NCI-H69 (cell line): ENCODE results near the gene STX8.

ENCODE experiments used
- DNase-seq: peaks from one replicate; lab custom pipeline; 2025; lab: John Stamatoyannopoulos, UW

The STX8 gene

DNA sequence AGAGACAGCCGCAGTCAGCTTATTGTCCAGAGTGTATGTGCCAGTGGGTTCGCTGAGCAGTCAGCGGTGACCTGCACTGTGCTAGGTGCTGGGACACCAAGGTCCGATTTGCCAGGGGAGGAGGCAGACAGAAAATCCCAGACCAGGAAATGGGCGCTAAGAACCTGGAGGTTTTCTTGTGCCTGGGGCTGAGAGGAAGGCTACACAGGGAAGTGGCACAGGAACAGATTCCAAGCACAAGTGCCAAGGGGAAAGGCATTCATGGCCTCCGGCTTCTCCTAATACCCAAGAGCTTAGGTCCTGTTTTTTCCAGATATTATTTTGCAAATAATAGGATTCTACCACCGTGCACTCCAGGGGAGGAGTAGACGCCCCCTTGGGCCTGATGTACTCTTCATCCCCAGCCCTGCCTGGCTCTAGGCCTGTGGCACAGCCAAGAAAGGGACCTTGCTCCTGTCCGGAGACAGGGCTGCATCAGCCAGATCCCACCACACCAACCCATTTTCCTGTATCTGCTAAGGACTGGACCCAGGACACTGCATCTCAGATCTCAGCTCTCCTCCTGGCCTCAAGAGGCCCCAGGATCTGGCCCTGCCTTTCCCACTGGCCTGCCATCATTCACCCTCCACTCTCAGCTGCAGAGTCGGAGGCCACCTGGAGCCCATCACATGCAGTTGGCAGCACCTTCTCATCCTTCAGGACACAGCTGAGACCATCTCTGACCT lies 367.1 kb downstream of the STX8 start:
- no peak for DNase-seq

GRCh38 chr17:9206741-9207332 lies 368.8 kb downstream of the STX8 start:
- peak; percentile 1 for DNase-seq

- no peak for DNase-seq
Observed at GRCh38 chr17:9206410-9206703, 369.3 kb downstream of the STX8 start.

- no peak for DNase-seq
Observed at GRCh38 chr17:9205520-9206409, 369.9 kb downstream of the STX8 start.

GRCh38 chr17:9204637-9205329 lies 370.8 kb downstream of the STX8 start:
- DNase-seq: no peak

- DNase-seq: no peak
Observed at GRCh38 chr17:9203771-9204425, 371.7 kb downstream of the STX8 start.

GRCh38 chr17:9202532-9202931 lies 373.1 kb downstream of the STX8 start:
- no peak for DNase-seq

DNA sequence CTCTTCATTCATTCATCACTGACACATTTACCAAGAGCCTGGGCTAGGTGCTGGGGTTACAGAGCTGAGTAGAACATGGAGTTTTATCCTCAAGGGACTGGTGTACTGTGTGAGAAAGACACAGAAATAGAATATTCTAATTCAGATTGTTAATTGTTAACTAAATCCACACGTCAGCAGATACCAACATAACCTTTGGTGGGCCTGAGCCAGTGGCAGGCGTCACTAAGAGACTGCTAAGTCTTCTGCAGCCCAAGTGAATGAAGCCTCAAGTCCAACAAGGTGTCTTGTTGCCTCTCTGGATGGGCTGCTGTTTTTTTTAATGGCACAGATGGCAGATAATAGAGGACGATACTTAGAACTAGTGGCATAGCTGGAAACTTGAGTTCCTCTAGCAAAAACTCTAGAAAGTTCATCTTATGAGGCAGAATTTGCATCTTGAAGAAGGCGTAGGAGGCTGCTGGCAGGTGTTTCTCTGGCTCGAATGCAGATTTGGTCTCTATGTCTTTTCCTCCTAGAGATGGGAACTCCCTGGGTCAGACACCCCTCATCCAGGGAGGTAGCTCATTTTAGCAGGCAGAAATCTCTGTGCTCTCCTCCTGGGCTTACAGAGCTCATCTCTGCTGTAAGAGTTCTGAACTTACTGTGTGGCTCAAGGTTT lies 374.8 kb downstream of the STX8 start:
- no peak for DNase-seq
